Keratinocyte (primary cell): ENCODE measurements around the gene SMARCA2. TPM values are rescaled to one million over a fixed set of nuclear protein-coding genes. Genes with fewer than 3 reads are reported as not detected.

Experiments used
- DNase-seq: peaks from one replicate; pipeline ENCODE4 v3.0.0-alpha.2; 2011; ENCODE audit warnings: low read depth, missing footprints, low spot score
- FAIRE-seq: peaks from 2 replicates; lab custom pipeline; 2011; peaks lifted over from hg19 to GRCh38; lab: Jason Lieb, UNC
- H2AFZ ChIP-seq: 2 replicates; pipeline ENCODE4 v1.6.0; 2012; ENCODE audit warnings: low read length, control low read depth, inconsistent platforms; ENCODE audit not compliant: control insufficient read depth
- H3K27ac ChIP-seq: 2 replicates; pipeline ENCODE4 v1.5.1; 2011; ENCODE audit warnings: low read length; ENCODE audit not compliant: control insufficient read depth, insufficient read depth
- H3K27me3 ChIP-seq: 3 replicates; pipeline ENCODE4 v1.6.0; 2011; ENCODE audit warnings: low read length; ENCODE audit not compliant: control insufficient read depth, insufficient read depth; ENCODE audit errors: extremely low read depth
- H3K36me3 ChIP-seq, 2 experiments: 2 replicates in 1 of 2; 3 replicates in 1 of 2; pipeline ENCODE4 v1.5.1; 2011; ENCODE audit warnings: low read length in 2 of 2, mild to moderate bottlenecking in 1 of 2; ENCODE audit not compliant: control insufficient read depth in 2 of 2, insufficient read depth in 2 of 2; ENCODE audit errors: extremely low read depth in 1 of 2
- H3K4me1 ChIP-seq: 3 replicates; pipeline ENCODE4 v1.5.1; 2011; ENCODE audit warnings: low read length; ENCODE audit not compliant: control insufficient read depth, insufficient read depth; ENCODE audit errors: extremely low read depth
- H3K4me2 ChIP-seq: 3 replicates; pipeline ENCODE4 v1.6.0; 2011; ENCODE audit warnings: low read depth, low read length; ENCODE audit not compliant: control insufficient read depth, insufficient read depth; ENCODE audit errors: extremely low read depth
- H3K4me3 ChIP-seq, 3 experiments: fragments of 200-600 bp in 1 of 3; sonication (generic) in 1 of 3; 2 replicates in 2 of 3; 3 replicates in 1 of 3; pipeline ENCODE4 v1.5.1; 2011 to 2016; ENCODE audit warnings: low read length in 3 of 3, mild to moderate bottlenecking in 3 of 3, control low read depth in 2 of 3, inconsistent platforms in 1 of 3, low read depth in 1 of 3, mixed read lengths in 1 of 3, mixed run types in 1 of 3, moderate library complexity in 1 of 3; ENCODE audit not compliant: control insufficient read depth in 2 of 3, insufficient read depth in 2 of 3; ENCODE audit errors: extremely low read depth in 1 of 3
- H3K79me2 ChIP-seq: 2 replicates; pipeline ENCODE4 v1.6.0; 2012; ENCODE audit warnings: low read length; ENCODE audit not compliant: control insufficient read depth, insufficient read depth
- H3K9ac ChIP-seq: 3 replicates; pipeline ENCODE4 v1.6.0; 2011; ENCODE audit warnings: low read length; ENCODE audit not compliant: control insufficient read depth, insufficient read depth; ENCODE audit errors: extremely low read depth
- H3K9me1 ChIP-seq: 3 replicates; pipeline ENCODE4 v1.6.0; 2011; ENCODE audit warnings: low read length; ENCODE audit not compliant: control insufficient read depth, insufficient read depth; ENCODE audit errors: extremely low read depth
- H3K9me3 ChIP-seq: 2 replicates; pipeline ENCODE4 v1.5.1; 2012; ENCODE audit warnings: low read depth, low read length; ENCODE audit not compliant: control insufficient read depth
- H4K20me1 ChIP-seq: 3 replicates; pipeline ENCODE4 v1.6.0; 2011; ENCODE audit warnings: low read length; ENCODE audit not compliant: control insufficient read depth, insufficient read depth; ENCODE audit errors: extremely low read depth
- EZH2 ChIP-seq: IDR thresholded peaks from one replicate; pipeline ENCODE4 v1.6.1; 2012; ENCODE audit warnings: inconsistent platforms, mild to moderate bottlenecking, low read length, moderate library complexity
- dilution Hi-C: fragments of 300-500 bp; cut with MboI; formaldehyde crosslinking; loops from one replicate; pipeline ENCODE4 v1.7.0; 2020; ENCODE audit warnings: low sequenced_read_pairs; ENCODE audit not compliant: extremely low pct_ligation_motif_present
- polyA plus RNA-seq, 5 experiments: library from polyadenylated mRNA; depleted of rRNA in 3 of 5; stranded (reverse) in 3 of 5; stranded (forward) in 1 of 5; unstranded in 1 of 5; fragments of >200 nt; gene quantifications; 1 replicate in 1 of 5; 2 replicates in 3 of 5; 3 replicates in 1 of 5; pipeline versions ENCODE4 v1.2.1 to v1.2.3, GENCODE V29; 2011 to 2012; ENCODE audit warnings: missing spikeins in 2 of 5, low read depth in 1 of 5, low replicate concordance in 1 of 5
- TF ChIP-seq, protein P1 (sequence below), 3 experiments: IDR thresholded peaks in 1 of 3; conservative IDR thresholded peaks in 1 of 3; optimal IDR thresholded peaks in 1 of 3; 2 replicates in 2 of 3; 3 replicates in 1 of 3; pipeline versions ENCODE3 to v1.5.1; 2011; ENCODE audit warnings: low read length in 3 of 3, mild to moderate bottlenecking in 3 of 3, moderate library complexity in 2 of 3, control low read depth in 1 of 3, inconsistent platforms in 1 of 3; ENCODE audit not compliant: insufficient read depth in 2 of 3; ENCODE audit errors: extremely low read depth in 1 of 3

The SMARCA2 gene
- polyA plus RNA-seq, 1 donor (not counting 4 experiments of a cell fraction or from before 2014, with no cell fraction given), result 39.0 TPM

DNA sequence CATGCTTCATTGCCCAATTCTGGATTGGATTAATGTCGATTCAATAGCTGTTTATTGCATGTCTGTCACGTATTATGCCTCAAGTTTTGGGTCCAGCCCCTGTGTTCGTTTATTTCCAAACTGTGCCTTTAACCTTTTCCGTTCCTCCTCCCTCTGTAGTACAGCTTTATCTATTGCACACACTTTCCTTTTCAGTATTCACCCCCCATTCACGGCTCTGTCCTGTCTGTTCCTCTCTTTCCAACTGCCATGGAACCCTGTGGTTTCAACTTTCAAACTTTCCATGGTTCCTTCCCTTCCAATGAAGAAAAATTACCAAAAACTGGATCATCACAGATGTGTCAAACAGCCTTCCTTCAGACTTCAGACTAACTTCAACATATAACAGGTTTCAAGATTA is 17.1 kb downstream of the SMARCA2 start:
- H3K36me3 ChIP-seq, result peaks cover 0 to 4% of the 10 kb centered on the region in 2 experiments
- dilution Hi-C loops, result no loop called here
- no peaks in the 10 kb centered on the region for H3K4me1 ChIP-seq
- TF ChIP-seq, protein P1, sequence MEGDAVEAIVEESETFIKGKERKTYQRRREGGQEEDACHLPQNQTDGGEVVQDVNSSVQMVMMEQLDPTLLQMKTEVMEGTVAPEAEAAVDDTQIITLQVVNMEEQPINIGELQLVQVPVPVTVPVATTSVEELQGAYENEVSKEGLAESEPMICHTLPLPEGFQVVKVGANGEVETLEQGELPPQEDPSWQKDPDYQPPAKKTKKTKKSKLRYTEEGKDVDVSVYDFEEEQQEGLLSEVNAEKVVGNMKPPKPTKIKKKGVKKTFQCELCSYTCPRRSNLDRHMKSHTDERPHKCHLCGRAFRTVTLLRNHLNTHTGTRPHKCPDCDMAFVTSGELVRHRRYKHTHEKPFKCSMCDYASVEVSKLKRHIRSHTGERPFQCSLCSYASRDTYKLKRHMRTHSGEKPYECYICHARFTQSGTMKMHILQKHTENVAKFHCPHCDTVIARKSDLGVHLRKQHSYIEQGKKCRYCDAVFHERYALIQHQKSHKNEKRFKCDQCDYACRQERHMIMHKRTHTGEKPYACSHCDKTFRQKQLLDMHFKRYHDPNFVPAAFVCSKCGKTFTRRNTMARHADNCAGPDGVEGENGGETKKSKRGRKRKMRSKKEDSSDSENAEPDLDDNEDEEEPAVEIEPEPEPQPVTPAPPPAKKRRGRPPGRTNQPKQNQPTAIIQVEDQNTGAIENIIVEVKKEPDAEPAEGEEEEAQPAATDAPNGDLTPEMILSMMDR (optimal IDR thresholded peaks at IDR 0.05 in 1 of 3, IDR thresholded peaks at IDR 0.05 in 1 of 3, conservative IDR thresholded peaks at IDR 0.05 in 1 of 3; ENCODE audit: extremely low read depth in 1 of 3, insufficient read depth in 2 of 3, low read length in 3 of 3), result no peak
- no peak for TF ChIP-seq EZH2
- H3K4me2 ChIP-seq, result no peak overlapping the region
- no peaks in the 10 kb centered on the region for H4K20me1 ChIP-seq
- DNase-seq (no peak), FAIRE-seq (no peak)
- H2AFZ ChIP-seq, result no peak overlapping the region
- H3K79me2 ChIP-seq, result peaks cover 11% of the 10 kb centered on the region
- no peak overlapping the region for H3K4me3 ChIP-seq
- H3K9ac ChIP-seq, result no peak overlapping the region
- H3K9me3 ChIP-seq, result no peaks in the 10 kb centered on the region
- no peaks in the 10 kb centered on the region for H3K9me1 ChIP-seq
- H3K27me3 ChIP-seq, result no peaks in the 10 kb centered on the region
- H3K27ac ChIP-seq, result no peak overlapping the region

DNA sequence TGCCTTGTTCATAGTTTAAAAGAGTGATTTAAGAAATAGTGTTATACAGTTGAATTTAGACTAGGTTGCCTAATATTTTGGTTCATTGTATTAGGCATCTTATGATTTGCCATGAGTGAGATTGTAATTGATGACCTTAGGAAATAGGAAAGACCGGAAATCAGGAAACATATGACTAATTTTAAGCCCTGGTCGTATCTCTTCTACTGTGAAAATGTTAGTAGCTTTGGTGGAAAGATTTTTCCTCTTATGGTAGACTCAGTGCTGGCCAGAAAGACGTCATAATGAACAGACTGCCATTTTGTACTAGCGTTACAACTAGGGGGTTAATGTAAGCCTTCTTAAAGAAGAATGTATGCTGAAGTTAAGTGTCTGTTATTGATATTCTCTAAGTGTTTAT is 21.7 kb downstream of the SMARCA2 start:
- DNase-seq, result no peak
- H4K20me1 ChIP-seq, result no peaks in the 10 kb centered on the region
- H3K9me3 ChIP-seq, result no peaks in the 10 kb centered on the region
- H3K79me2 ChIP-seq, result no peaks in the 10 kb centered on the region
- no peak overlapping the region for H3K4me2 ChIP-seq
- peaks cover 0 to 6% of the 10 kb centered on the region in 2 experiments for H3K36me3 ChIP-seq
- FAIRE-seq, result no peak
- peaks cover 8% of the 10 kb centered on the region for H3K4me1 ChIP-seq
- H3K4me3 ChIP-seq, result no peak overlapping the region
- H3K9me1 ChIP-seq, result no peaks in the 10 kb centered on the region
- no peak overlapping the region for H2AFZ ChIP-seq
- dilution Hi-C loops, result no loop called here
- H3K9ac ChIP-seq, result no peak overlapping the region
- no peak overlapping the region for H3K27ac ChIP-seq
- TF ChIP-seq, protein P1 (optimal IDR thresholded peaks at IDR 0.05 in 1 of 3, IDR thresholded peaks at IDR 0.05 in 1 of 3, conservative IDR thresholded peaks at IDR 0.05 in 1 of 3; ENCODE audit: extremely low read depth in 1 of 3, insufficient read depth in 2 of 3, low read length in 3 of 3), result no peak
- no peak for TF ChIP-seq EZH2
- H3K27me3 ChIP-seq, result no peaks in the 10 kb centered on the region
